Renal pelvis (tissue), 4 donors: Measurements from ENCODE around the gene BCAR1. TPM values are rescaled to one million over a fixed set of nuclear protein-coding genes. Genes with fewer than 3 reads are reported as not detected.

Source experiments
- DNase-seq: peaks from one replicate; pipeline ENCODE4 v3.0.0-alpha.2; 2013
- polyA plus RNA-seq, 3 donors: library from polyadenylated mRNA; unstranded; fragments of 120-200 nt; gene quantifications; one replicate each; pipeline ENCODE4 v1.2.1, GENCODE V29; 2013; ENCODE audit not compliant: insufficient read length in 3 of 3

Gene BCAR1
- polyA plus RNA-seq, 3 donors = 63.4 to 71.1 (median 70.9) TPM

GRCh38 chr16:75188832-75189477 is 62.5 kb downstream of the BCAR1 start:
- DNase-seq = no peak

- DNase-seq = no peak
Measured at GRCh38 chr16:75181630-75182029, 69.8 kb downstream of the BCAR1 start.

- no peak for DNase-seq
Measured at GRCh38 chr16:75179208-75179607, 72.2 kb downstream of the BCAR1 start.

Other genes starting within 250 kb of the BCAR1 start
- 1 to 10 TPM; 8.4 to 9.4 (median 9.1) TPM for gene LDHD, start 134.8 kb downstream of the BCAR1 start, polyA plus RNA-seq
- 10 to 100 TPM; 19.3 to 23.3 (median 22.8) TPM for gene ZFP1, start 103.1 kb downstream of the BCAR1 start, polyA plus RNA-seq
- gene CTRB2, start 44.5 kb downstream of the BCAR1 start, polyA plus RNA-seq = under 1 TPM in 2 of 3 donors, not detected in 1; 0.07 to 0.10 TPM
- under 1 TPM in 2 of 3 donors, not detected in 1; 0.07 to 0.30 TPM for gene CTRB1, start 32.6 kb downstream of the BCAR1 start, polyA plus RNA-seq
- 100 to 1,000 TPM; 148 to 189 (median 174) TPM for gene CFDP1, start 181.9 kb upstream of the BCAR1 start, polyA plus RNA-seq
- 10 to 100 TPM; 29.2 to 54.7 (median 43.1) TPM for gene TMEM170A, start 213.1 kb upstream of the BCAR1 start, polyA plus RNA-seq
- 1 to 10 TPM; 1.1 to 1.2 (median 1.2) TPM for gene CHST6, start 243.8 kb upstream of the BCAR1 start, polyA plus RNA-seq